ENCODE data around the gene IDH3A.
"Not testable (repeated sequence)": the region's sequence is repeated elsewhere in the genome, so short reads cannot be mapped to it uniquely, and the experiment has no call there.

Gene IDH3A

GRCh38 chr15:78149805-78150751 is 916 bp downstream of the IDH3A start:
- H3K36me3 ChIP-seq (ENCODE audit: low read length), result no peaks in the 10 kb centered on the region
- peaks cover 26% of the 10 kb centered on the region; the same call in 1 of the 2 replicates for H3K79me2 ChIP-seq (ENCODE audit: insufficient read depth, low read length)
- H2AFZ ChIP-seq (ENCODE audit: low read depth, low read length, severe bottlenecking), result peak overlapping the region; percentile 54
- TF ChIP-seq CTCF (IDR thresholded peaks at IDR 0.05; ENCODE audit: insufficient read depth, low read length, poor library complexity, severe bottlenecking) (no peak), EZH2phosphoT487 (conservative IDR thresholded peaks at IDR 0.05; ENCODE audit: low read length) (no peak)
- no peaks in the 10 kb centered on the region for H3K27me3 ChIP-seq (ENCODE audit: low read length)
- H3K4me3 ChIP-seq (ENCODE audit: insufficient read depth, low read length, poor library complexity, severe bottlenecking), result peak overlapping the region; percentile 98
- no peaks in the 10 kb centered on the region for H3K9me2 ChIP-seq (replicated peaks; ENCODE audit: insufficient read depth, low read length)
- H3K4me2 ChIP-seq (ENCODE audit: low read depth, low read length, poor library complexity, severe bottlenecking), result peak overlapping the region; percentile 55
- no peaks in the 10 kb centered on the region for H4K20me1 ChIP-seq (ENCODE audit: low read depth, low read length)
- 0 out of 2 replicates have a peak, but pooled peaks cover 6% of the 10 kb centered on the region for H3F3A ChIP-seq (ENCODE audit: insufficient read depth)
- H3K9ac ChIP-seq (ENCODE audit: low read length), result peak overlapping the region; percentile 69
- H3K9me3 ChIP-seq (ENCODE audit: insufficient read depth, low read length), result no peaks in the 10 kb centered on the region
- no peak overlapping the region for H3K27ac ChIP-seq (ENCODE audit: low read depth, low read length)

- not testable (repeated sequence) for H3K27me3 ChIP-seq (ENCODE audit: low read length); H2AFZ ChIP-seq (ENCODE audit: low read depth, low read length, severe bottlenecking); H3F3A ChIP-seq (ENCODE audit: insufficient read depth); H3K9me2 ChIP-seq (replicated peaks; ENCODE audit: insufficient read depth, low read length); H4K20me1 ChIP-seq (ENCODE audit: low read depth, low read length); H3K4me3 ChIP-seq (ENCODE audit: insufficient read depth, low read length, poor library complexity, severe bottlenecking); H3K9me3 ChIP-seq (ENCODE audit: insufficient read depth, low read length); H3K36me3 ChIP-seq (ENCODE audit: low read length); H3K27ac ChIP-seq (ENCODE audit: low read depth, low read length)
- peak overlapping the region; percentile 69; the same call in 1 of the 2 replicates for H3K9ac ChIP-seq (ENCODE audit: low read length)
- peaks cover 26% of the 10 kb centered on the region; the same call in 1 of the 2 replicates for H3K79me2 ChIP-seq (ENCODE audit: insufficient read depth, low read length)
- H3K4me2 ChIP-seq (ENCODE audit: low read depth, low read length, poor library complexity, severe bottlenecking), result peak overlapping the region; percentile 55
These were observed 1.9 kb downstream of the IDH3A start for GRCh38 chr15:78151075-78151474.

GRCh38 chr15:78154955-78155354 is 5.8 kb downstream of the IDH3A start:
- no peak overlapping the region for H3K27ac ChIP-seq (ENCODE audit: low read depth, low read length)
- H3K27me3 ChIP-seq (ENCODE audit: low read length), result no peaks in the 10 kb centered on the region
- peaks cover 8% of the 10 kb centered on the region; the same call in 1 of the 2 replicates for H3K36me3 ChIP-seq (ENCODE audit: low read length)
- 0 out of 2 replicates have a peak, but pooled peaks cover 12% of the 10 kb centered on the region for H3F3A ChIP-seq (ENCODE audit: insufficient read depth)
- H4K20me1 ChIP-seq (ENCODE audit: low read depth, low read length), result no peaks in the 10 kb centered on the region
- H3K9ac ChIP-seq (ENCODE audit: low read length), result no peak overlapping the region
- H3K4me2 ChIP-seq (ENCODE audit: low read depth, low read length, poor library complexity, severe bottlenecking), result no peak overlapping the region
- H3K9me3 ChIP-seq (ENCODE audit: insufficient read depth, low read length), result no peaks in the 10 kb centered on the region
- TF ChIP-seq EZH2phosphoT487 (conservative IDR thresholded peaks at IDR 0.05; ENCODE audit: low read length) (no peak), CTCF (IDR thresholded peaks at IDR 0.05; ENCODE audit: insufficient read depth, low read length, poor library complexity, severe bottlenecking) (no peak)
- H3K9me2 ChIP-seq (replicated peaks; ENCODE audit: insufficient read depth, low read length), result no peaks in the 10 kb centered on the region
- H2AFZ ChIP-seq (ENCODE audit: low read depth, low read length, severe bottlenecking), result no peak overlapping the region
- H3K4me3 ChIP-seq (ENCODE audit: insufficient read depth, low read length, poor library complexity, severe bottlenecking), result no peak overlapping the region
- peaks cover 21% of the 10 kb centered on the region; the same call in 1 of the 2 replicates for H3K79me2 ChIP-seq (ENCODE audit: insufficient read depth, low read length)
